Mesenchymal stem cell (in vitro differentiated cells and primary cell): ENCODE data around the gene ADK.
"Not testable (repeated sequence)": the region's sequence is repeated elsewhere in the genome, so short reads cannot be mapped to it uniquely, and the experiment has no call there.

ENCODE experiments used
- DNase-seq: peaks from one replicate; pipeline ENCODE4 v3.0.0-alpha.2; 2013
- H2AFZ ChIP-seq: one replicate; pipeline ENCODE4 v1.6.1; 2013; ENCODE audit warnings: low read depth, mild to moderate bottlenecking, control low read depth, inconsistent platforms, low read length, moderate library complexity
- H2AK5ac ChIP-seq: 2 replicates; pipeline ENCODE4 v1.6.1; 2013; ENCODE audit warnings: low read length, moderate library complexity, mild to moderate bottlenecking, inconsistent platforms; ENCODE audit not compliant: severe bottlenecking
- H2BK120ac ChIP-seq: one replicate; pipeline ENCODE4 v1.6.1; 2013; ENCODE audit warnings: low read depth, mild to moderate bottlenecking, inconsistent platforms, low read length, moderate library complexity
- H2BK12ac ChIP-seq, 2 experiments: one replicate each; pipeline ENCODE4 v1.6.1; 2013; ENCODE audit warnings: inconsistent platforms in 2 of 2, low read length in 2 of 2, mild to moderate bottlenecking in 2 of 2, moderate library complexity in 2 of 2, control low read depth in 1 of 2
- H2BK15ac ChIP-seq: one replicate; pipeline ENCODE4 v1.6.1; 2013; ENCODE audit warnings: mild to moderate bottlenecking, low read depth, inconsistent platforms; ENCODE audit not compliant: poor library complexity, severe bottlenecking
- H2BK5ac ChIP-seq: 2 replicates; pipeline ENCODE4 v1.6.1; 2013; ENCODE audit warnings: low read depth, mild to moderate bottlenecking, low read length, control low read depth, inconsistent platforms; ENCODE audit not compliant: poor library complexity, severe bottlenecking
- H3K14ac ChIP-seq, 2 experiments: one replicate each; pipeline ENCODE4 v1.6.1; 2013; ENCODE audit warnings: inconsistent platforms in 2 of 2, low read length in 2 of 2, control low read depth in 1 of 2, mild to moderate bottlenecking in 1 of 2, moderate library complexity in 1 of 2
- H3K18ac ChIP-seq, 2 experiments: one replicate each; pipeline ENCODE4 v1.6.1; 2013; ENCODE audit warnings: inconsistent platforms in 2 of 2, low read length in 2 of 2, control low read depth in 1 of 2, low read depth in 1 of 2, mild to moderate bottlenecking in 1 of 2
- H3K23ac ChIP-seq, 2 experiments: one replicate each; pipeline ENCODE4 v1.6.1; 2013; ENCODE audit warnings: inconsistent platforms in 2 of 2, low read length in 2 of 2, mild to moderate bottlenecking in 2 of 2, moderate library complexity in 2 of 2, control low read depth in 1 of 2
- H3K27ac ChIP-seq: 2 replicates; pipeline ENCODE4 v1.5.1; 2013; ENCODE audit warnings: mild to moderate bottlenecking, moderate library complexity, low read length, control low read depth, inconsistent platforms; ENCODE audit not compliant: poor library complexity, severe bottlenecking
- H3K27me3 ChIP-seq, 2 experiments: 2 replicates each; pipeline versions ENCODE4 v1.6.1 to v1.7.0; 2013; ENCODE audit warnings: low read length in 2 of 2, mild to moderate bottlenecking in 2 of 2, moderate library complexity in 2 of 2, control low read depth in 1 of 2, inconsistent platforms in 1 of 2; ENCODE audit not compliant: control insufficient read depth in 1 of 2, insufficient read depth in 1 of 2
- H3K36me3 ChIP-seq, 2 experiments: 2 replicates each; pipeline versions ENCODE4 v1.6.1 to v1.7.0; 2013; ENCODE audit warnings: low read length in 2 of 2, control low read depth in 1 of 2, inconsistent platforms in 1 of 2, low read depth in 1 of 2, mild to moderate bottlenecking in 1 of 2; ENCODE audit not compliant: insufficient read depth in 2 of 2, control insufficient read depth in 1 of 2
- H3K4ac ChIP-seq, 2 experiments: one replicate each; pipeline ENCODE4 v1.6.1; 2013; ENCODE audit warnings: inconsistent platforms in 2 of 2, low read length in 2 of 2, mild to moderate bottlenecking in 2 of 2, moderate library complexity in 2 of 2, control low read depth in 1 of 2, low read depth in 1 of 2
- H3K4me1 ChIP-seq: 2 replicates; pipeline ENCODE4 v1.6.1; 2013; ENCODE audit warnings: low read depth, low read length, control low read depth; ENCODE audit not compliant: control insufficient read depth, insufficient read depth
- H3K4me2 ChIP-seq: 2 replicates; pipeline ENCODE4 v1.6.1; 2013; ENCODE audit warnings: low read length, mild to moderate bottlenecking, inconsistent platforms; ENCODE audit not compliant: poor library complexity, severe bottlenecking
- H3K4me3 ChIP-seq, 2 experiments: 2 replicates each; pipeline versions ENCODE4 v1.5.1 to v1.7.0; 2013; ENCODE audit warnings: low read length in 2 of 2, mild to moderate bottlenecking in 2 of 2, control low read depth in 1 of 2, low read depth in 1 of 2; ENCODE audit not compliant: insufficient read depth in 1 of 2
- H3K79me1 ChIP-seq: replicated peaks from 2 replicates; pipeline ENCODE4 v1.6.1; 2013; ENCODE audit warnings: mild to moderate bottlenecking, control low read depth, low read length, inconsistent platforms; ENCODE audit not compliant: poor library complexity, severe bottlenecking
- H3K9ac ChIP-seq: 2 replicates; pipeline ENCODE4 v1.7.0; 2013; ENCODE audit warnings: mild to moderate bottlenecking, low read length, moderate library complexity
- H3K9me3 ChIP-seq: 2 replicates; pipeline ENCODE4 v1.7.0; 2013; ENCODE audit warnings: mild to moderate bottlenecking, low read length; ENCODE audit not compliant: control insufficient read depth
- H4K8ac ChIP-seq: one replicate; pipeline ENCODE4 v1.6.1; 2013; ENCODE audit warnings: inconsistent platforms, mild to moderate bottlenecking, low read length, moderate library complexity
- H4K91ac ChIP-seq: one replicate; pipeline ENCODE4 v1.6.1; 2013; ENCODE audit warnings: mild to moderate bottlenecking, low read length, inconsistent platforms
- WGBS: methylation state at CpG from one replicate; pipeline ENCODE4 v1.1.7; 2013; ENCODE audit warnings: mixed read lengths; 5-methylcytosine and 5-hydroxymethylcytosine counted together

ADK gene

DNA sequence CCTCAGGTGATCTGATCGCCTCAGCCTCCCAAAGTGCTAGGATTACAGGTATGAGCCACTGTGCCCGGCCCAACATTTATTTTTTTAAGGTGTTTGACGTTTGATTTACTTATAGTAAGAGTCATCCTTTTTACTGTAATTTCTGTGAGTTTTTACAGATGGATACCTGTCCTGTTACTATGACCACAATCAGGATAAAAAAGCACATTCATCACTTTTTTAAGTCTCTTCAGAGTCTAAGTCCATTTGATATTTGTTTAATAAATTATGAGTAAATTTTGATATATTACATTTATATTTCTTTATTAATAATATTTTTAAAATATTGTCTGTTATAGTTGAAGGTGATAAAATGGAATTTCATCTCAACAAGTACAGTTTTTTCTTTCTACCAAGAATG is 374.9 kb downstream of the ADK start:
- WGBS: 92% methylated on average over 1 of the region's 3 CpGs
- no peak overlapping the region for H2BK15ac ChIP-seq
- no peaks in the 10 kb centered on the region for H3K9me3 ChIP-seq
- no peak overlapping the region for H3K23ac ChIP-seq
- no peaks in the 10 kb centered on the region for H3K4me1 ChIP-seq
- DNase-seq: no peak
- no peak overlapping the region for H3K4ac ChIP-seq
- H3K9ac ChIP-seq: no peak overlapping the region
- no peak overlapping the region for H3K27ac ChIP-seq
- peaks cover 0 to 20% of the 10 kb centered on the region in 2 experiments for H3K36me3 ChIP-seq
- H3K4me3 ChIP-seq: no peak overlapping the region
- H3K79me1 ChIP-seq: peaks cover 2% of the 10 kb centered on the region
- H2AK5ac ChIP-seq: no peak overlapping the region
- H3K14ac ChIP-seq: no peak overlapping the region
- no peak overlapping the region for H2BK12ac ChIP-seq
- H4K91ac ChIP-seq: no peak overlapping the region
- no peak overlapping the region for H2BK120ac ChIP-seq
- H2BK5ac ChIP-seq: no peak overlapping the region
- no peak overlapping the region for H3K4me2 ChIP-seq
- no peaks in the 10 kb centered on the region for H3K27me3 ChIP-seq
- H2AFZ ChIP-seq: no peak overlapping the region
- no peak overlapping the region for H3K18ac ChIP-seq
- no peak overlapping the region for H4K8ac ChIP-seq

DNA sequence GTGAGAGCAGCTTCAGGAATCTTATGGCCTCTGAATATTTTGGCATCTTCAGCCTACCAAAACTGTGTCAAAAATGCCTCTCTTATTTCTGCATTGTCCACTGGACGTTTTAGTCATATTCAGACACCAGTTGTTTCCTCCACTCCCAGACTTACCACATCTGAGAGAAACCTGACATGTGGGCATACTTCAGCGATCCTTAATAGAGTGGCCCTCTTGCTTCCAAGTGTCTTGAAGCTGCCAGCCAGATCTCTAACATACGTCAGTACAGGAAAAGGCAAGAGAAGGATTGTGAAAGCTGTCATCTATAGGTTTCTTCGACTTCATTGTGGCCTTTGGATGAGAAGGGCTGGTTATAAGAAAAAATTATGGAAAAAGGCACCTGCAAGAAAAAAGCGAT is 376.6 kb downstream of the ADK start:
- H2BK15ac ChIP-seq, H2AK5ac ChIP-seq, H4K91ac ChIP-seq, H3K23ac ChIP-seq, H2AFZ ChIP-seq, H3K27me3 ChIP-seq, H3K4ac ChIP-seq, H3K4me1 ChIP-seq, H3K4me2 ChIP-seq, H3K18ac ChIP-seq, H3K14ac ChIP-seq, H3K79me1 ChIP-seq, H2BK12ac ChIP-seq, H4K8ac ChIP-seq, H3K9ac ChIP-seq, H3K9me3 ChIP-seq, H3K4me3 ChIP-seq, H3K27ac ChIP-seq, H2BK5ac ChIP-seq, DNase-seq, H2BK120ac ChIP-seq: not testable (repeated sequence)
- peaks cover 0 to 26% of the 10 kb centered on the region in 2 experiments for H3K36me3 ChIP-seq
- WGBS: 93% methylated on average over 5 of the region's 5 CpGs

GRCh38 chr10:74529205-74529604 is 378.2 kb downstream of the ADK start:
- no peak overlapping the region for H2BK5ac ChIP-seq
- no peak overlapping the region for H3K23ac ChIP-seq
- no peak overlapping the region for H2AK5ac ChIP-seq
- H3K4ac ChIP-seq: no peak overlapping the region
- no peak overlapping the region for H3K14ac ChIP-seq
- no peak overlapping the region for H3K18ac ChIP-seq
- H2BK15ac ChIP-seq: no peak overlapping the region
- H3K9ac ChIP-seq: no peak overlapping the region
- no peak overlapping the region for H3K4me2 ChIP-seq
- no CpG with 5 or more reads among the region's 1 CpG for WGBS
- no peak overlapping the region for H3K4me3 ChIP-seq
- no peak overlapping the region for H2AFZ ChIP-seq
- DNase-seq: no peak
- no peak overlapping the region for H2BK120ac ChIP-seq
- H3K9me3 ChIP-seq: no peaks in the 10 kb centered on the region
- no peak overlapping the region for H4K91ac ChIP-seq
- H3K36me3 ChIP-seq: peaks cover 0 to 26% of the 10 kb centered on the region in 2 experiments
- H2BK12ac ChIP-seq: no peak overlapping the region
- H4K8ac ChIP-seq: no peak overlapping the region
- H3K27ac ChIP-seq: no peak overlapping the region
- no peaks in the 10 kb centered on the region for H3K4me1 ChIP-seq
- no peaks in the 10 kb centered on the region for H3K27me3 ChIP-seq
- peaks cover 2% of the 10 kb centered on the region for H3K79me1 ChIP-seq

DNA sequence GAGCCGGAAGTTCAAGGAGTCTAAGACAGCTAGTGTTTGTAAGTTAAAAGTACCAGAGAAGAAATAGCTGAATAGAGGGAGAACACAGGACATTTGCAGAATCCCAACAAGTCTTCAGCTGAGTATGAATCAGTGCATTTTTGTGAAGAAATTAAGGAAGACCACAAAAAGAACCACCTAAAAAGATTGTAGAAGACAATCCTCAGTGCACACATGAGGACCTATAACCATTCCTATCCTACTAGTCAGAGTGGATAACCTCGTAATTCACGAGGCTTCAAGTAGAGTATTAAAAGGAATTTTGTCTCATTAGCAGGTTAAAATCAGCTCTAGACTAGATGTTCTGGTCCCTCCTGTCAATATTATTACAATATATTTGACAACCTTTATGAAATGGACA is 380.0 kb downstream of the ADK start:
- Histone ChIP-seq H3K4me2 (no peak overlapping the region), H3K36me3 (peaks cover 0 to 24% of the 10 kb centered on the region in 2 experiments), H3K27ac (no peak overlapping the region), H3K4me3 (no peak overlapping the region), H3K14ac (no peak overlapping the region), H3K4me1 (no peaks in the 10 kb centered on the region), H2BK5ac (no peak overlapping the region), H2BK12ac (no peak overlapping the region), H2AK5ac (no peak overlapping the region), H2BK120ac (no peak overlapping the region), H2AFZ (no peak overlapping the region), H3K27me3 (no peaks in the 10 kb centered on the region), H3K23ac (no peak overlapping the region), H3K9ac (no peak overlapping the region), H3K18ac (no peak overlapping the region), H2BK15ac (no peak overlapping the region), H3K79me1 (no peaks in the 10 kb centered on the region), H4K91ac (no peak overlapping the region), H4K8ac (no peak overlapping the region), H3K4ac (no peak overlapping the region), H3K9me3 (no peaks in the 10 kb centered on the region)
- no peak for DNase-seq
- WGBS: 95% methylated on average over 1 of the region's 3 CpGs
